ENCODE results near the gene MRGPRE.

The MRGPRE gene

DNA sequence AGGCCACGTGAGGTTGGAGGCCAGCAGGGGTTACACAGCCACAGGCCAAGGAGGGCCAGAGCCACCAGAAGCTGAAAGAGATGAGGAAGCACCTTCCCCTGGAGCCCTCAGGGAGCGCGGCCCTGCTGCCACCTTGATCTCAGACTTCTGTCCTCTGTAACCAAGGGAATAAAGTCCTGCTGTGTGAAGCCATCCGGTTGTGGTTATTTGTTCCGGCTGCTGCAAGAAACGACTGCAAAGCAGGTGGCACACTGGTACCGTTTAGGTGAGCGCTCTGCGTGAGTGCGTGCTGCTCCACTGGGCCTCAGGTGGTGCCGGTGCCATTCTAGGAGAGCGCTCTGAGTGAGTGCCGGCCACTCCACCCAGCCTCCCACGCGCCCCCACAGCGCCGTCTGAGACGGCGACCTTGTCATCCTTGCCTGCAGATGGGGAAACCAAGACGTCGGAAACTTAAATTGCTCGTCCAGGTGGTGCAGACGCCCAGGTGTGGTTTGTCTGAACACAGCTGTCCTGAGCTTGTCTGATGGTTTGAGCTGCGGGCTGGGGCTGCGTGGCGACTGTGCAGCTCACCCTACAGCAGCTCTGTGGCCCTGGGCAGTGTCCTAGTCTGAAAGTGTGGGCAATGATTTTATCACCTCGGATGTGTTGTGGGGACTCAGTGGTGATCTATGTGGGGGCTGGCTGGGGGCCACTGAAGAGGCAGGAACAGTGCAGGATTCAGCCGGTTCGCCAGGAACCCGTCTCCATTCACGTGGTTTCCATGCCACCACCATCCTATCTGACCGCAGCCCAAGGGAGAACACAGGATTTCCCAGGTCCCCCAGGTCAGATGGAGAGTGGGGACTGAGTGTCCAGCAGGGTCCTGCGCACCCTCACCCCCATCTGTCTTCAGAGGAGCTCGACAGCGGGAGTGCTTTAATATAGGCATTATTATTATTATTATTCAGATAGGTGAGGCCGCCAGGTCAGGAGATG lies 9.0 kb downstream of the MRGPRE start:
- Mint-ChIP-seq H3K4me1 (ENCODE audit: low read depth in 2 of 2) (peaks cover 0 to 8% of the 10 kb centered on the region in 2 donors), H3K36me3 (ENCODE audit: insufficient read depth) (no peaks in the 10 kb centered on the region), H3K9me3 (no peaks in the 10 kb centered on the region), H3K4me3 (peak overlapping the region in 1 of 2 donors; percentile 45), H3K27ac (no peak overlapping the region), H3K27me3 (peaks cover 42 to 74% of the 10 kb centered on the region in 2 donors)
- DNase-seq (no peak), ATAC-seq (replicated peaks) (no peak)

DNA sequence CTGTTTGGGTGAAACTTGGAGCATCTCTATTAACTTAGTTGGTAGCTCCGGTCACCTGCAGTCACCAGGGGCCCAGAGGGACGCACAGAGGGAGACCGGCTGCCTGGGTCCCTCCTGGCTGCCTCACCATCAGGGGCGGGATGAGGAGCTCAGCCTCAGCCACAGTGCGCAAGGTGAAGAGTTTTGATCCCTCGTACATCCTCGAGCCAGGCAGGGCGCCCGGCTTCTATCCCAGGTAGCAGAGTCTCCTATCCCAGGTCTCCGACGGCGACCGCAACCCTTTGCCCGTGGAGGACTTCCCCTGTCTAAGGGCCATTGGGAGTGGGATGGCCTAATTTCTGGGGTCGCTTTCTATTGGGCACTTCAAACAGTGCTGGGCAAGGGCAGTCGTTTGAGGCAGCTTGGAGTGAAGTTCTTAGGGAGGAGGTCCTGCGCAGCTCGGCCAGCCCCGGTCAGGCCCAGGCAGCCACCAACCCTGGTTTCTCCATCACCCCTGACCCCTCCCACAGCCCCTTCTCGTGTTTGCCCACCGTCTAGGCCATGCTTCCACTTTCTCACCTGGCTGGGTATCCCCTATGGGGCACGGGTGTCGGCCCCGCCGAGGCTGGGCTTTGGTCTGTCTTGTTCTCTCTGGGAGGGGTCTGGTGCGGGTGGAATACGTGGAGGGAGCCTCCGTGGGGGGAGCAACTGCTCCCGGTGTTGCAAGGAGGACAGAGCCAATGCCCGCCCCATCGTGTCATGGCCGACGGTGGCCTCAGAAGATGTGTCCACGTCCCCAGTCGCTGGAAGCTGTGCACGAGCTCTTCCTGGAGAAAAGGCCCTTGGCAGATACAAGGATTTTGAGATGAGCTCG lies 10.0 kb downstream of the MRGPRE start:
- peaks cover under 1% of the 10 kb centered on the region for H3K36me3 Mint-ChIP-seq (ENCODE audit: insufficient read depth)
- peaks cover 42 to 65% of the 10 kb centered on the region in 2 donors for H3K27me3 Mint-ChIP-seq
- H3K4me3 Mint-ChIP-seq: peak overlapping the region in 1 of 2 donors; percentile 45
- peaks cover 1 to 8% of the 10 kb centered on the region in 2 donors for H3K4me1 Mint-ChIP-seq (ENCODE audit: low read depth in 2 of 2)
- ATAC-seq (replicated peaks): no peak
- DNase-seq: no peak
- H3K27ac Mint-ChIP-seq: no peak overlapping the region
- H3K9me3 Mint-ChIP-seq: no peaks in the 10 kb centered on the region

DNA sequence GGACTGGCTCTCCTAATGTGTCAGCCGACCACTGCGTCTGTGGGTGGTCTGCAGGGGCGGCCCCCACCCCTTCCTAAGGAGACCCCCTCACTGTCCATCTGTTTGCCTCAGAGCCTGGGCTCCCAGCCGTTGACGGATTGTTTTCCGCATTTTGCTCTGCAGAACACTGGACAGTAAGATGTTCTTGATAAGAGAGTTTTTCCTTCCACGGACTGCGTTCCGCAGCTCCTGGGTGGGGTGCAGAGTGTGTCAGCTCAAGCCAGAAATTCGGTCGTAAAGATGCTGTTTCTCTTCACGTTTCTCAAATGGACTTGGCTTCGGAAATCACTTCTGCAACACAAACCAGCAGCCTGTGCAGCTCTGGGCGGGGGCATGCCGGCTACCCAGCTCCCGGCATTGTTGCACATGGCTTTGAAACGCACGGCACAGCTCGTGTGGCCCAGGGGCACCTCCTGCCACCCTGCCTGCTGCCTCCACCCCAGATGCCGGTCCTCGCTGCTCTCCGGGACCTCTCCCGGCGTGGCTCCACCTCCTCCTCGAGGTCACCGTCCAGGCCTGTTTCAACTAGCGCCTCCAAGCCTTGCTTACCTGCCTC lies 10.7 kb downstream of the MRGPRE start:
- Mint-ChIP-seq H3K9me3 (no peaks in the 10 kb centered on the region), H3K27me3 (peaks cover 49 to 65% of the 10 kb centered on the region in 2 donors), H3K4me3 (no peak overlapping the region), H3K4me1 (ENCODE audit: low read depth in 2 of 2) (peaks cover 8 to 14% of the 10 kb centered on the region in 2 donors), H3K27ac (no peak overlapping the region), H3K36me3 (ENCODE audit: insufficient read depth) (peaks cover 6% of the 10 kb centered on the region)
- DNase-seq (no peak), ATAC-seq (replicated peaks) (no peak)

DNA sequence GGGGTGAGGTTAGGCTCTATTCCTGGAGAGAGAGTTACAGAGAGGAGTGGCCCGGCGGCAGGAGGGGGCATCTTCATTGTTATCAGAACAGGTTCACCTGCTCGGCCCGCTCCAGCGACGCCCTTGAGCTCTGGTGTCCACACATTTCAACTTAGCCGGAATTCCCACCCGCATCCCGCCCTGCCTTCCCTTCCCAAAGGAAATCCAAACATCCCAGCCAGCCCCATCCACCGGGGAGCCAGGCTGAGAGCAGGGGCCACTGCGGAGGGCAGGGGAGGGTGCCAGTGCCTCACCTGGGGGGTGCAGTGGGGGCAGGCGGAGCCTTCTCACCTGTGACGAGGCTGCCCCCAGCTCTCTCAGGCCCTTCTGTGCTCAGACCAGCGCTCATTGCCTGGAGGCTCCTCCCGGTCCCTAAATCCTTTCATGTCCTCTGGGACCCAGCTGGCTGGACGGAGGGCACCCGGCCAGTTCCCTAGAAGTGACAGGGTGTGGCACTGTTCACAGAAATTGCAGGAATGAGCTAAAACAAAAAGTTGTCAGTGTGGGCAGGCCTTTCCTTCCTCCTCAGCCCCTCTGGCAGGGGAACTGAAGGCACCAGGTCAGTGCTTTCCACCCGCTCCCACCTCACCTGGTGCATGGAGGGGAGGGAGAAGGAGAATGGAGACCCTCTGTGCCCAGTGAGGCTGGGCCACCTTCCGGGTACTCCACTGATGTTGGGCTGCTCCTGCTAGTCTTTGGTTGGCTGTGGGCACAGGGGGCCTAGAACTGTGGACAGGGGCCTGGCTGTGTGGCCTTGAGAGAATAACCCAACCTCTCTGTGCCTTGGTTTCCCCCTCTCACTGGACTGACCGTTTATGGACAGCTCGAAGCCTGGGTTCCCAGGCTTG lies 11.5 kb downstream of the MRGPRE start:
- no peak overlapping the region for H3K4me3 Mint-ChIP-seq
- no peak for DNase-seq
- no peak for ATAC-seq (replicated peaks)
- no peaks in the 10 kb centered on the region for H3K9me3 Mint-ChIP-seq
- peaks cover 42 to 63% of the 10 kb centered on the region in 2 donors for H3K27me3 Mint-ChIP-seq
- peaks cover 6% of the 10 kb centered on the region for H3K36me3 Mint-ChIP-seq (ENCODE audit: insufficient read depth)
- H3K4me1 Mint-ChIP-seq (ENCODE audit: low read depth in 2 of 2): peaks cover 8 to 14% of the 10 kb centered on the region in 2 donors
- H3K27ac Mint-ChIP-seq: no peak overlapping the region

- Mint-ChIP-seq H3K9me3 (no peaks in the 10 kb centered on the region), H3K4me3 (no peak overlapping the region), H3K27me3 (peaks cover 45 to 67% of the 10 kb centered on the region in 2 donors), H3K4me1 (ENCODE audit: low read depth in 2 of 2) (peaks cover 8 to 14% of the 10 kb centered on the region in 2 donors), H3K36me3 (ENCODE audit: insufficient read depth) (peaks cover 6% of the 10 kb centered on the region), H3K27ac (no peak overlapping the region)
- ATAC-seq (replicated peaks): no peak
- DNase-seq: no peak
Measured at GRCh38 chr11:3220101-3220500, 12.1 kb downstream of the MRGPRE start.

DNA sequence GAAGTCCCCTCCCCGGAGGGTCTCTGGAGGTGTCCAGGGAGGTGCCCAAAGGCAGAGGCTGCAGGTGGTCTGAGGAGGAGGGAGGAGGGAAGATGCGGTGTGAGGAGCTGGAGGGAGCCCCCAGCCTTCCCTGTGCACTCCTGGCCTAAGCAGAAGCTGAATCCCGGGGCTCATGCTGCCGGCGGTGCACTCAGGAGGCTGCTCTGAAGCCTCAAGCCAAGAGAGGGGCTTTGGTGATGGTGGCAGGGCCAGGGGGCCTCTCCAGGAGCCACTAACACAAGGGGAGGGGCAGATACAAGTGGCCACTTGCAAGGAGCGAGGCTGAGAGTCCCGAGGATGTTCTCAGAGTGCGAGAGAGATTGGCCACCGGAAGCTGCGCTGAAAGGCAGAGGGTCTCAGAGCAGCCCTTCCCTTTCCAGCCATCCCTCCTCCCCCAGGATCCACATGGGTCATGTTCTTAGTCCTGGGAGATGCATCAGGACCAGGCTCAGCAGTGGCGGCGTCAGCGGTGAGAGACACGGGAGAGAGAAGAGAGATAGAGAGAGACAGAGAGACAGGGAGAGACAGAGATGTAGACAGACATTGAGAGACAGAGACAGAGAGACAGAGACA lies 12.8 kb downstream of the MRGPRE start:
- ATAC-seq (replicated peaks) (no peak), DNase-seq (no peak)
- Mint-ChIP-seq H3K27ac (peak overlapping the region in 1 of 2 donors; percentile 0), H3K4me3 (no peak overlapping the region), H3K4me1 (ENCODE audit: low read depth in 2 of 2) (peaks cover 8 to 14% of the 10 kb centered on the region in 2 donors), H3K27me3 (peaks cover 45 to 67% of the 10 kb centered on the region in 2 donors), H3K36me3 (ENCODE audit: insufficient read depth) (peaks cover 6% of the 10 kb centered on the region), H3K9me3 (no peaks in the 10 kb centered on the region)

DNA sequence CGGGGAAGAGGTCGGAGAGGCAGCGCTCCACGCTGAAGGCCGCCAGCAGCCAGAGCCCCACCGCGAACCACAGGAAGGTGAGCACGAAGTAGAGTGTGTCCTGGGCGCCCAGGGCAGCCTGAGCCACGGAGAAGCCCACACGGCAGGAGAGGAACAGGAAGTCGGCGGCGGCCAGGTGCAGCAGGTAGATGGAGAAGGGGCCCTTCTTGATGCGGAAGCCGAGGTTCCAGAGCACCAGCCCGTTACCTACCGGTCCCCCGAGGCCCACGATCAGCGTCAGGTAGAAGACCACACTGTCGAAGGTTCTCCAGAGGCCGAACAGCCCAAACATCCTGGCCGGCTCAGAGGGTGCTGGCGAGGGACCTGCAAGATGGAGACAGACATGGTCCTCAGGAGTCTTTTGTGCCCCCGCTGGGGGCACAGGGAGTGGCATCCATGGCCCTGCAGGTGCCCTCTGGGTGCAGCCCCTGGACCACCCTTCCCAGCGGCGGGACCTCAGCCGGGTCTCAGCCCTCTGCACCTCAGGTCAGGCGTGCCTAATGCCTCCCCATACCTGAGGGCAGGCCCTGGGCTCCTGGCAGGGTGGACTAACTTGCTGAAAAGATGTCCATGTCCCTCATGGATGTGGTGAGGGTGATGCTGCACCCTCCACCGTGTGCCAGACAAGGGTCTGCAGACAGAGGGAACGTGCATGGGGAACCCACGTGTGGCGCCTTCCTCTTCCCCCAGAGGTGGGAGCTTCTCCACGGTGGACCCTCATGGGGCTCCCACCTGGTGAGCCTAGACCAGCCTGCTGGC lies 13.5 kb downstream of the MRGPRE start, which contains the start of gene MRGPRG:
Gene MRGPRG, minus strand, starts transcription at position 331 of the 798 bp plus-strand sequence. Its CDS starts 0 bp downstream, at position 331.
- Mint-ChIP-seq H3K36me3 (ENCODE audit: insufficient read depth) (peaks cover 6% of the 10 kb centered on the region), H3K4me3 (no peak within 1 kb of the TSS), H3K27ac (peak within 1 kb of the TSS in 1 of 2 donors; percentile 0), H3K9me3 (no peaks in the 10 kb centered on the region), H3K27me3 (peaks cover 45 to 67% of the 10 kb centered on the region in 2 donors), H3K4me1 (ENCODE audit: low read depth in 2 of 2) (peaks cover 8 to 16% of the 10 kb centered on the region in 2 donors)
- ATAC-seq (replicated peaks) (no peak), DNase-seq (no peak)

DNA sequence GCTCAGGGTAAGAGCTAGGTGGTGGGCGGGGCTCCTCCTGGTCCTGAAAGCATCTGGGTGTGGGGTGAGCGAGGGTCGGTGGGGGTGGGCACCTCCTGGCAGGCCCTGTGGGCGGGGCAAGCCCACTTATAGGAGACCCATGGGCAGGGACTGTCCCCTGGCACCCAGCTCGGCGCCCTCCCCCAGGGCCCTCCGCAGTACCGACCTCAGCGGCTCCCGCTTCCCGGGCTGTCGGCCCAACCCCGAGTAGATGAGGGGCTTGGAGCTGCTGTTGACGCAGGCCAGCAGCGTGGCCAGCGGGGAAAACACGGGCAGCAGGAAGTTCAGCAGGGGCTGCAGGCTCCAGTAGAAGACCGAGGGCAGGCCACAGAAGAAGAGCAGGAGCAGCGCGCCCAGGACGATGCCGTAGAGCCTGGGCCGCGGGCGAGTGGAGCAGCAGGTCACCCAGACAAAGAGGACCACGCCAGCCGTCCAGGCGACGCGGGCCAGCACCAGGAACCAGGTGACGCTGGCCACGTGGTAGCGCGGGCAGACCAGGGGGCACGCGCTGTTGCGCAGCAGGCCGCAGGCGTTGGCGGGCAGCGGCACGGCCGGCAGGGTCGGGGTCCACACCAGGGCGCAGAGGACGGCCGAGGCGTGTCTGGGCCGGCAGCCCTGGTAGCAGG lies 14.3 kb downstream of the MRGPRE start:
- DNase-seq: no peak
- H3K27ac Mint-ChIP-seq: no peak overlapping the region
- H3K27me3 Mint-ChIP-seq: peaks cover 42 to 67% of the 10 kb centered on the region in 2 donors

GRCh38 chr11:3216027-3216525 lies 16.1 kb downstream of the MRGPRE start:
- Mint-ChIP-seq H3K36me3 (ENCODE audit: insufficient read depth) (peaks cover 6% of the 10 kb centered on the region), H3K9me3 (peaks cover 0 to 3% of the 10 kb centered on the region in 2 donors), H3K27ac (peak overlapping the region in 1 of 2 donors; percentile 91), H3K4me3 (no peak overlapping the region), H3K4me1 (ENCODE audit: low read depth in 2 of 2) (peaks cover 8% of the 10 kb centered on the region in 2 donors), H3K27me3 (peaks cover 36 to 57% of the 10 kb centered on the region in 2 donors)
- no peak for ATAC-seq (replicated peaks)
- DNase-seq: no peak

More for the DNA sequence above, 14.3 kb downstream of the MRGPRE start:
- Mint-ChIP-seq H3K4me3 (no peak overlapping the region), H3K9me3 (no peaks in the 10 kb centered on the region), H3K36me3 (ENCODE audit: insufficient read depth) (peaks cover 6% of the 10 kb centered on the region), H3K4me1 (ENCODE audit: low read depth in 2 of 2) (peaks cover 8 to 13% of the 10 kb centered on the region in 2 donors)
- no peak for ATAC-seq (replicated peaks)

DNA sequence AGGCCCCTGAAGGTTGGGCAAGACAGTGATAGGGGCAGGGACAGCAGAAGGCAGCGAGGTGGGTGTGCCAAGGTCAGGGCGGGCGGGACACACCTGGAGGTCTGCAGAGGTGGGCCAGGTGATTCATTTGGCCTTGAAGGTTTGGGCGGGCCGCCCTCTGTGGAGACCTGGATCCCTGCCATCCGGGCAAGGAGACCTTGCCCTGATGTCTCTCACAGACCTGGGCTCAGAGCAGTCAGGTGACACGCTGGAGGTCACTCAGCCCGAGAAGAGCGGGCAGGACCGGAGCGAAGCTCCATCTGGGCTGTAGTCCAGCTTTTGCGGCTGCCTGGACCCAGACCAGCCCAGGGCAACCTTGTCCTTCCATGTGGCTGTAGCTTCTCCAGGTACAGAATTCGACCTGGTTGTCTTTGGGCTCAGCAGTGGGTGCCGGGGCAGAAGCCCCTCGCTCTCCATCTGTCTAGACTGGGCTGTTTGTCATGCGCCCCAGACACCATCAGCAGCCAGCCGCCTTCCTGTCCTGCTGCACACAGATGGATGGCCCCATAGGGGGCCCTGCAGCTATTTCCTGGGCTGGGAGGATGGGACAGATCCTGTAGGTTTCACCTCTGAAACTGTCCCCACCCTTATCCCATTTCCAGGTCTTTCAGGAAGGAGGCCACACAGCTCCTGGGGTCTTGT lies 16.7 kb downstream of the MRGPRE start:
- peaks cover 8% of the 10 kb centered on the region in 2 donors for H3K4me1 Mint-ChIP-seq (ENCODE audit: low read depth in 2 of 2)
- peaks cover 6% of the 10 kb centered on the region for H3K36me3 Mint-ChIP-seq (ENCODE audit: insufficient read depth)
- H3K4me3 Mint-ChIP-seq: no peak overlapping the region
- peaks cover 0 to 3% of the 10 kb centered on the region in 2 donors for H3K9me3 Mint-ChIP-seq
- peaks cover 36 to 51% of the 10 kb centered on the region in 2 donors for H3K27me3 Mint-ChIP-seq
- ATAC-seq (replicated peaks) (no peak), DNase-seq (no peak)
- no peak overlapping the region for H3K27ac Mint-ChIP-seq

All from effector memory CD8-positive, alpha-beta T cell (primary cell).